GM18868 (cell line): ENCODE results near the gene DLX3.

Source experiments
- ATAC-seq: cut with Tn5 transposase; IDR thresholded peaks from one replicate; pipeline ENCODE4 v1.9.1; 2021; ENCODE audit warnings: mild to moderate bottlenecking, moderate library complexity; ENCODE audit not compliant: unreplicated experiment

The DLX3 gene

GRCh38 chr17:50024808-50025207 lies 29.8 kb upstream of the DLX3 start:
- ATAC-seq: no peak

DNA sequence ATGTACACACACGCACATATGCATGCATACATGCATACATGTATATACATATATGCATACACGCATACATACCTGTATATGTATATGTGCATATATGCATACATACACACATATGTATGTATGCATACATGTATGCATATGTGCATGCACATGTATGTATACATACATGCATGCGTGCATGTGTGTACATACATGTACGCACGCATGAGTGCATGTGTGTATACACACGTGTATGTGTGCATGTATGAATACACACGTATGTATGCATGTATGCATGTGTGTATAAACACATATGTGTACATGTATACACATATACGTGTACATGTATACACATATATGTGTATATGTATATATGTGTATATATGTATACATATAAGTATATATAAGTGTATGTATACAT lies 28.5 kb upstream of the DLX3 start:
- ATAC-seq: no peak

- ATAC-seq: no peak
Observed at GRCh38 chr17:50022463-50023130, 27.6 kb upstream of the DLX3 start.

- ATAC-seq: no peak
Observed at GRCh38 chr17:50021681-50022370, 26.8 kb upstream of the DLX3 start.

GRCh38 chr17:50020841-50021599 lies 26.0 kb upstream of the DLX3 start:
- ATAC-seq: no peak

DNA sequence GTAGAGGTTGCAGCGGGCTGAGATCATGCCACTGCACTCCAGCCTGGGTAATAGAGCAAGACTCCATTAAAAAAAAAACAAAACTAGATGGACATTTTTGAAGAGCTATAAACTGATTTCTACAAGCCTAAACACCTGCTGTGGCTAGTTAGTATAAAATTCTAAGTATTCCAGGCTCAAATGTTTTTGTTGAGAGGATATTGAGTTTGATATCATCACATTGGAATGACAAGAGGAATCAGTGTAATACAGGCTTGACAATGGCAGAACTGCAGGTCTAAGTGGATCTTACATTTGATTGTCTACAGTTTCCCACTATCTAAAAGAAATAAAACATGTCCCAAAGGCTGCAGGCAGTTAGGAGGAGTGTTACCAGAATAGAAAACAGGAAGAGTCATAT lies 23.9 kb upstream of the DLX3 start:
- ATAC-seq: no peak

GRCh38 chr17:50015146-50015545 lies 20.1 kb upstream of the DLX3 start:
- ATAC-seq: no peak

GRCh38 chr17:50014471-50015088 lies 19.6 kb upstream of the DLX3 start:
- no peak for ATAC-seq

DNA sequence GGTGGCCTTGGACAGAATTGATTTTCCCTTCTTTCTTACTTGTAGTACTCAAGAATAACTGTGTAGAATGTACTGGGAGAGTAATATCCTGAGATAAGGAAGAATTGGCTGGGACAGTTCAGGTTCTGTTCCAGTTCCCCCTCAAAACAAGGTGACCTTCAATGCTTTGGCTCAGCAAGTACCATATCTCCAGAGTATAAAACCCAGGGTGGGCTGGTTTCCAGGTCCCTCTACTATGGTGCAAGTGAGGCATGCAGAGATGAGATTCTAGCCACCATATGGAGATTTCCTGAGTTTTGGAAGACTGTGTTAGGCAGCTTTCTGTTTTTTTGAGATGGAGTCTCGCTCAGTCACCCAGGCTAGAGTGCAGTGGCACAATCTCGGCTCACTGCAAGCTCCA lies 18.1 kb upstream of the DLX3 start:
- no peak for ATAC-seq

GRCh38 chr17:50009282-50009681 lies 14.3 kb upstream of the DLX3 start:
- no peak for ATAC-seq

DNA sequence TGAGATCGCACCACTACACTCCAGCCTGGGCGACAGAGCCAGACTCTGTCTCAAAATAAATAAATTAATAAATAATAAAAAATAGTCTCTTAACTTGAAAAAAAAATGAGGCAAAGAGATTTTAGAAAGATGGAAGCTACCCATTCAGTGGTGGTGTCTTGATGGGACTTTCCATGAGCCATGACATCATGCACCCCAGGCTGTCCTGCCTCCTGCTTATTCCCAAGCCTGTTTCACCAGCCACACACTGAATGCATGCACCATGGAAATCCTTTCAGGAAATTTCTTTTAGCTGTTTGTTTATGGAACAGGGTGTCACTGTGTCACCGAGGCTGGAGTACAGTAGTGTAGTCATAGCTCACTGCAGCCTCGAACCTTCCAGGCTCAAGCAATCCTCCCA lies 8.9 kb upstream of the DLX3 start:
- ATAC-seq: no peak

DNA sequence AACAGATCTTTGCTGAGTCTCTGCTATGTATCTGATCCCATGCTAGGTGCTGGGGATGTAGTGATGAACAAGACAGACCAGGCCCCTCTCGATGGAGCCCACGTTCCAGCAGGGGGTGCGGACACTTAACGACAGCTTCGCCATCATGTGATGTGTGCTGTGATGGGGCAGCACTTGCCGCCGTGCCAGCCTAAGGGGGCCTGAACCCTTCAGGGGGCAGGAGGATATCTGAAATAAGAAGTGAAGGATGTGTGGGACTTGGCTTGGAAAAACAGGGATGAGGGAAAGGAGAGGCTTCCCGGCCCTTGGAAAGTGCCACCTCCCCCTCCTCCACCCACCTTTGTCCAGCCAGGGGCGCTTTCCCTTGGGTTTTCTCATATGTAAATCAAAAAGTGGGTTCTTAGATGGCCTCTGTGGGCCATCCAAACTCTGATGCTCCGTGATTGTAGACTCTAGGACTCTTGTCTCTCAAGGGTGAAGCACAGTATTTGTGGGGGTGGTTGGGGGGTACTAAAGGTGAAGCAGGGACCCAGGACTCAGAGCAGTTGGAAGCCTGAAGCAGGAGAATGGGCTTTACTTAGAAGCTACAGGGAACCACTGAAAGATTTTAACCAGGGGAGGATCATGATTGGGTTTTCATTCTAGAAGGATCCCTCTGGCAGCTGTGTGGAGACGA lies 4.0 kb upstream of the DLX3 start:
- no peak for ATAC-seq

DNA sequence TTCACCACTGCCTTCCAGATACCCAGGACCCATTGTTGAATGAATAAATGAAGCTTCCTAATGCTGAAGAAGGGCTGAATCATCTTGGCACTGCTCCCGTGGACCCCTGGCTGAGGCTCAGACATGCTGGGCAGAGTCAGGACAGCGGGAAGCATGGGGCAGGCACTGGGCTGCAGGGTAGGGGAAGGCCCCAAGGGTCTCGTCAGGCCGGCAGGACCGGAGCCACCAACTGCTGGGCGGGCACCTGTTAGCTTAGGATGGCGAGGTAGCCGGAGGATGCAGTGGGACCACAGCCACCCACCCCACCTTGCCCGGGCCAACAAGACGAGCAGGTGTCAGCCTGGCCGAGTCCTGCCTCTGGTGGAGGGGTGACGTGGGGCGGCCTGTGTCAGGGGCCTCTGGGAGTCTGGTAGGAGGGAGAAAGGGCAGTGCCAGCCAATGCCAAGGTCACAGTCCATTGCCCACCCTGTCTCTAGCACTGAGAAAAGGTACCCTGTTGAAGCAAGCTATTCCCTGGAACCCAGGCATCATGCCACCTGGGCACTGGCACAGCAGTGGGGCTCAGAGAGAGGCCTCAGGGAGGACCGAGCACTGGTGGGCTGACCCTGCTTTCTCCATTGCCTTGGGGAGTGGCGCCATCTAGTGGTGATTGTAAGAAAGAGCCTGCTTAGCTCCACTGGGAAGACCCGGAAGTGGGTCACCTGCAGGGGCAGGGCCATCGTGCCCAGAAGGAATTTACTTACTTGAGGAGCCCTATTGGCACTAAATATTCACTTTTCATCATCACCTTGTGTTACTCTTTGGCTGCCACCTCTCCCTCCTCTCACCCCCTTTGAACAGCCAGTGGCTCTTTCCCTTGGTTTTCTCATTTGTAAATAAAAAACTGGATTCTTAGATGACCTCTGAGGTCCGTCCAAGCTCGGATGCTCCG lies 3.0 kb upstream of the DLX3 start:
- ATAC-seq: no peak

- ATAC-seq: no peak
Observed at GRCh38 chr17:49997301-49997650, 2.3 kb upstream of the DLX3 start.

- no peak for ATAC-seq
Observed at GRCh38 chr17:49996495-49997300, 1.7 kb upstream of the DLX3 start.

DNA sequence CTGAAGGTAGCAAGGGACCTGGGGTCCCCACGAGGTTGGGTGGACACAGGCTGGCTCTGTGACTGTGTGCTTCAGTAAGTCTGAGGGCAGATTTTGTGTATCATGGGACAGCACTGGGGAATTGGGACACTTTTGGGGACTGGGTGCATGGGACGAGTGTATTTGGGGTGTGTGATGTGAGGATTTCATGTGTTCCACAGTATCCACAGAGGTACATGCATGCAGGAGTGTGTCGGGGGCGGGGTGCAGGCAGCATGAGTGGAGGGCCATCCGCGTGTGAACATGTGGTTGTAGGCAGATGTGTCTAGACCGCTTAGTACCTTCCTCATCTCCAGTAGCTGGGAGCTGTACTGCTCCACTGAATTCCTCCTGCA lies 1.1 kb upstream of the DLX3 start:
- ATAC-seq: no peak

DNA sequence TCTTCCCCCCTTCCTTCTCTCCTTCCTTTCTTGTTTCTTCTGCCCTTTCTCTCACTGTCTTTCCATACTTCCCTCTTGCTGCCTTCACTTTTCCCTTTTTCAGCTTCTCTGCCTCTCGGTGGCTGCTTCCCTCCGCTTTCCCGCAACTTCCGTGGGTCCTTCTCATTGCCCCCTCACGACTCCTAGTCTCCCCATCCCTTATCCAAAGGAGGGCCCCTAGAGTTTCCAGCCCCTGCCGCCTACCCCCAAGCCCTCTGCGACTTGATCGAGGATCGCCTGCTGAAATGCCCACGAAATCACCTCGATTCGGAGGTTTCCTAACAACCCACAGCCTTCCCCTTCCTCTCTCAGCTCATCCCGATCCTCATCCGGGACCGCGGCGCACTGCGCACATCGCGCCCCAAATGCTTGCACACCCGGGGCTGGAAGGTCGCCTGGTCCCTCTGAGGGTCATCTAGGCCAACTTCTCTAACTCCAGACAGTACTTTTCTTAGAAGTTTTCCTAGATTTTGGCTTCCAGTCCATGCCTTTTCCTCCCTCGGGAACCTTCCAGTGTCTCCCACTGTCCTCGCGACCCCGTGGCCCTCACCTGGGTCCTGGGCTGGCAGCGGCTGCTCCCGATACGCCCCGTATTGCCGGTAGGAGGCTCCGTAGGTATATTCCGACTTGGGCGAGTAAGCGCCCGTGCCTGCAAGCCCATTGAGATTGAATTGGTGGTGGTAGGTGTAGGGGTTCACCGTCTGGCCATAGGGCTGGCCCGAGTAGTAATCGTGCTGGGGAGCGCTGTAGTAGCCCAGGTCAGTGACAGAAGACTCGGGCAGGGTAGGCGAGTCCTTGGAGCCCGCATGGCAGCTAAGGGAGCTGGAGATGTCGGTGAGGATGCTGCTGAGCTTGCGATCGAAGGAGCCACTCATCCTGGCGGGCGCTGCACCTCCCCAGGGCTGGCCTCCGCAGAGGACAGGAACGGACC lies 654 bp downstream of the DLX3 start:
- no peak for ATAC-seq

DNA sequence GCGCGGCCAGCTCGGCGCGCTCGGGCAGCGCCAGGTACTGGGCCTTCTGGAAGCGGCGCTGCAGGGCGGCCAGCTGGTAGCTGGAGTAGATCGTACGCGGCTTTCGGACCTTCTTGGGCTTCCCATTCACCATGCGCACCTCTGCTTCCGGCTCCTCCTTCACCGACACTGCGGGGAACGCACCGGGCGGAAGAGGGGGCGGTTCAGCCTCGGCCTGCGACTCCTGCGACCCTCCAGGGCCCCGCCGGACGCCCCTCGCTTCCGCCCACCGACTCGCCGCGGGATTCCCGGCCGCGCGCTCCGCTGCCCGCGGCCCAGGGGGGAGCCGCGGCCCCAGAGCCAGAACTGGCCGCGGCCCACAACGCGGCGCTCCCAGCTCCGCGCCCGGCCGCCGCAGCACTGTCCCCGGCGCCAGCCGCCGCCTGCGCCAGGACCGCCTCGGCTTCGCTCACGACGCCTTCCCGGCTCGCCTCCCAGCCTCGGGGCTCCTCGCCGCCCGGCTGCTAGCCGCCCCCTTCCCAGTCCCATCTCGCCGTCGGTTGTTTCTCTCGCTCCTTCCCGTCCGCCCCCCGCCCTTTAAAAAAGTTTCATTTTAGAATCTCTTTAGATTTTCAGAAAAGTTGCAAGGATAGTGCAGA lies 1.5 kb downstream of the DLX3 start:
- no peak for ATAC-seq
